GM21526 (cell line): ENCODE measurements around the gene TPT1.
"Not testable (repeated sequence)": the region's sequence is repeated elsewhere in the genome, so short reads cannot be mapped to it uniquely, and the experiment has no call there.

Experiments used
- ATAC-seq: cut with Tn5 transposase; IDR thresholded peaks from one replicate; pipeline ENCODE4 v1.9.1; 2021; ENCODE audit warnings: moderate library complexity; ENCODE audit not compliant: unreplicated experiment, low FRiP score

The TPT1 gene

DNA sequence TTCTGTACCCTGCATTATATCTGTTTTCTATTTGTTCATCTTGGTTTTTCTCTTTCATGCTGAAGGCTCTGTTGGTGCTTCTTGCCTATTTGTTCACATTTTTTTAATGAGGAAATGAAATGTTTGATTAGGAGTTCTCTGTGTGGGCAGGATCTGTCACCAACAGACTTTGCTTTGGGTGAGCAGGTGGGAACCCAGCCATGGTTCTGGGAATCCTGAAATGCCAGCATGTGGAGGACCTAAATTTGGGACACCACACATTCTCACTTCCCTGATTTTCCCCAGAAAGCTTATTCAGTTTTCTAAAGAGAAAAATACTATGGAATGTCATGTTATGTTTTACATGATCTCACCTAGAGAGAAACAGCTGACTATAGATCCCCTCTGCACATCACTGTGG lies 34.0 kb downstream of the TPT1 start:
- no peak for ATAC-seq

DNA sequence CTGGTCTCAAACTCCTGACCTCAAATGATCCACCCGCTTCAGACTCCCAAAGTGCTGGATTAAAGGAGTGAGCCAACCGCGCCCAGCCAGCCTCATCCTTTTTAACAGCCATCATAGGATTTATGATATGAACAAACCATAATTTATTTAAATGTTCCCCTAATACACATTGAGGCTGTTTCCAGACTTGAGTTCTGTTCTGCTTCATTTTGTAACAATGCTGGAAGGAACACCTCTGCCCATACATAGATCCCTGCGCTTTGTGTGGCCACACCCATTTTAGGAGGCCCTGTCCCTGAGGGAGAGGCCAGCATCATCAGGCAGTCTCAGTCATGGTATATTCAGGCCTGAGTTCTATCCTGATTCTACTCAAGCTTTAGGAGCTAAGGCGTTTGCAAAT lies 35.9 kb downstream of the TPT1 start:
- ATAC-seq = no peak

DNA sequence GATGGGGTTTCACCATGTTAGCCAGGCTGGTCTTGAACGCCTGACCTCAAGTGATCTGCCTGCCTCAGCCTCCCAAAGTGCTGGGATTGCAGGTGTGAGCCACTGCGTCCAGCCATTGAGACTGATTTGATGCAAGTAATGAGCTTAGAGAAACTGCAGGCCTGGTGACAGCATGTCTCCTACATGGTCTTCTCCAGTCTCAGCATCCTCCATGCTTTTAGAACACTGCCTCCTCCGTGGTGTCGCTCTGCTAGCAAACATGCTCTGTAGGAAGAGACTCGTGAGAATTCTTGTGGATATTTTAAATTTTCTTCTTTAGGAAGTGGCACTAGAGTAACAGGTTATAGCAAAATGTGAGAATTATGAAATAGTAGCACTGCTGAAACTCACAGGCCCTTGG lies 37.1 kb downstream of the TPT1 start:
- ATAC-seq = no peak

- ATAC-seq = no peak
These were observed 38.0 kb downstream of the TPT1 start for GRCh38 chr13:45303026-45303425.

DNA sequence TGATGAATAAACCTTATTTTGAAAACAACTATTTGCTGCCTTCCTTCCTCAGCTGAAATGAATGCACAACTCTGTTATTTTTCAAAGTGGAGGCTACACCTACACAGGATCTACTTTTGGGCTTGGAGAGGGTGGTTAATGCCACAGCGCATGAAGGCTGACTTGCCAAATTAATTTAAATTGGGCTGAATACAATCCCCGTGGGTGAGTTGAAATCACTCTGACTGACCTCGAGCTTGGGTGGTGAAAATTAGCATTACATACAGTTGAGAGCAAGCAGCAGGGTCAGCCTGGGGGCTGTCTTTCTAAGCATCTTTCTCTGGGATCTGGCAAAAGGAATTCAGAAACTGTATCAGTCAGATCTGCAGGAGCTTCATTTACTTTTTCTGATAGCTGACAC lies 38.5 kb downstream of the TPT1 start:
- ATAC-seq = no peak

DNA sequence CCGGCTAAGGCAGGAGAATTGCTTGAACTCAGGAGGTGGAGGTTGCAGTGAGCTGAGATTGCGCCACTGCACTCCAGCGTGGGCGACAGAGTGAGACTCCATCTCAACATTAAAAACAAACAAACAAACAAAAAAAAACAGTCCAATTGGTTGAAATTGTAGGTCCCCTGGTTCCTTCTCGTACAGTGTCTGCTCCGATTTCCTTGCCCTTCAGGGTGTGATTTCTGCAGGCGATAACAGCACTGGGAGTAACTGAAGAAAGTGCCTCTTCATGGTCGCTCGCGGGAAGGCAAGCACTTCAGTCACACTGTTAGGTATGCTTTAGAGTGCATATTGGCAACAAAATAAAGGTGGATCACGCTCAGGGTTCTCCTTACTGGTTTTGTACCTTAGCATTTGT lies 39.7 kb downstream of the TPT1 start:
- ATAC-seq = no peak

GRCh38 chr13:45300190-45300985 lies 40.6 kb downstream of the TPT1 start:
- no peak for ATAC-seq

DNA sequence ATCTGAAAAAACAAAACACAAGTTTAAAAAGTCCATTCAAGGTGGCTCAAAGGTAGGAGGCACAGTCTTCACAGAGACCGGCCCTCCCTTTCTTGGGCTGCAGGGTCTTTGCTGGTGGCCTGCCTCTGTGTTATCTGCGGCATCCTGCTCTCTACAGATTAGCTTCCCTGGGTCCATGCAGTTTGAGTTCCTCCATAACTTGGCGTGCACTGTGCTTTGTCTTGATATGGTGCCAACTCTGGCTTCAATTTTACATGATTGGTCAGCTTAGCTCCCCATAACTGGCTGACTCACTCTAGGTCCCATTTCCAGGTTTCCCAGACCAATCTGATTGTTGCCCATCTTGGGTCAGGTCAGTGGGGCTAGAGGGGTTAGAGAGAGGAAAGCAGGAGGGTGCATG lies 41.8 kb downstream of the TPT1 start:
- ATAC-seq = no peak

DNA sequence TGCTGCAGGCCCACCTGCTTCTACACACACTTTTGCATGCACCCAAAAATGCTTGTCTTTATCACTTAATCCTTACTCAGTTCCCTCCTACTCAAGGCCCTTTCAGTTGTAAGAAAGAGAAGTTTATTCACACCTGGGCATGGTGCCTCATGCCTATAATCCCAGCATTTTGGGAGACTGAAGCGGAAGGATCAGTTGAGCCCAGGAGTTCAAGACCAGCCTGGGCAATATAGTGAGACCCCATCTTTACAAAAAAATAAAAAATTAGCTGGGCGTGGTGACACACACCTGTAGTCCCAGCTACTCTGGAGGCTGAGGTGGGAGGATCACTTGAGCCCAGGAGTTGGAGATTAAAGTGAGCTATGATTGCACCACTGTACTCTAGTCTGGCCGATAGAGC lies 42.4 kb downstream of the TPT1 start:
- ATAC-seq = not testable (repeated sequence)

GRCh38 chr13:45298206-45298505 lies 42.8 kb downstream of the TPT1 start:
- ATAC-seq = no peak

- no peak for ATAC-seq
These were observed 43.4 kb downstream of the TPT1 start for GRCh38 chr13:45297456-45298205.

- ATAC-seq = no peak
These were observed 44.7 kb downstream of the TPT1 start for GRCh38 chr13:45296259-45296658.

DNA sequence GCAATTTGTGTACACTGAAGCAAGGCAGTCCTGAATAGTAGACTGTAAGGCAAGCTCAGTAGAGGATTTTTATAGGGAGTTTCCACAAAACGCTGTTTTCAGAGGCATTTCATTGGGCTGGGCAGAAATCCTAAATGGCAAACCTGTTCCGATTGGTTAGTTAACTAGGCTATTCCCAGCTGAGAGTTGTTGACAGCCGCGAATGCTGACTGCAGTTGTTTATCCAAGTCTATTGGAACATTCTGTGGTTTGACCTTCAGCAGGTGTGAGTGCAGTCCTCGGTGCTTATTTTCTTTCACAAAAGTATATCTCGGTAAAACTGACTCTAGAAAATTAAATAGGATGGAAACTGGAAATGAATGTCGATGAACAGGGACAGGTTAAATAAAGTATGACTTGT lies 45.4 kb downstream of the TPT1 start:
- no peak for ATAC-seq

DNA sequence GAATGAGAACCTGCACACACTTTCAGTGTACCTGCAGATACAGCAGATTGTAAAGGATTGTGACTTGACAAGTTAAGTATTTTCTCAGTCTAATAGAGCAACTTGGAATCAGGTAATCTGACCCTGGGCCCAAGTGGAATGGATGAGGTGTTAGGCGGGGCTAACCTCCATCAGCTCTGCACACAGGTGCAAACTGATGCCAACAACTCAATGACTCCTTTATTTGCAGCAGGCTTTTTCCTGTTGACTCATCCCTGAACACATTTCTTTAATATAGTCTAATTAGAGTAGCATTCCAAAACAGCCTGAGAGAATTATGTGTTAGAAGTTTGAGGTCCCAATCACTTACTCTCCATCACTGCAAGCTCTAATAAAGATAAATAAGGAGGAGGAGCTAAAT lies 48.8 kb downstream of the TPT1 start:
- no peak for ATAC-seq

DNA sequence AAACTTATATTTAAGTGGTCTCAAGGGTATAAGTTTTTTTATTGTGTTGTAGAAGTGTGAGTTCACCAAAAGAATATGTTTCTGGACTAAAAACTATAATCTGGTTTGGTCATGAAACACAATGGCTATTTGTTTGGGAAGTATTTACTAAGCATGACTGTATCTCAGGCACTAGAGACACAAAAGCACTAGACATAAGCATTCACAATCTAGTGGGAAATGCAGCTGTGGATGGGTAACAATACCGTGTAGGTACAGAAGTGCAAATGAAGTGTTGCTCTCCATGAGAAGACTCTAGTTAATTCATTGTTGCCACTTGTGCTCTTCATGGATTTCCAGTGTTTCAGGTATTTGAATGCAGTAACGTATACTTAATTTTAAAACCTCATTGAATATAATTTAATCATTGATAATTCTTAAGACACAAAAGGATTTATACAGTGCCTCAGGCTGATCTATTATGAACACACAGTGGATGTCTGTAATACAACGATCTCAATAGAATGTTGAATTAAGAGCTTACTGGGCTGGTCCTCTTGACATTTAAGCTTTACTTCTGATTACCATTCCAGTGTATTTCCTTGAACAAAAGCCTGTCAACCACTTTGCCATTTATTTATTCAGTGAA lies 50.9 kb downstream of the TPT1 start:
- no peak for ATAC-seq
